A549 (cell line): ENCODE results near the gene DNAJC2.

Source experiments
- CBX2 ChIP-seq: fragments of 200-600 bp; sonication (generic); IDR thresholded peaks from 2 replicates; pipeline ENCODE4 v1.6.1; 2016; ENCODE audit warnings: low read depth, mild to moderate bottlenecking, borderline replicate concordance
- CEBPB ChIP-seq, 2 experiments: fragments of >200 bp in 1 of 2; sonication (Bioruptor Twin) in 1 of 2; formaldehyde crosslinking in 1 of 2; IDR thresholded peaks; 2 replicates each; pipeline ENCODE4 v1.6.1; 2012 to 2016
- CTCF ChIP-seq: fragments of >200 bp; sonication (Bioruptor Twin); formaldehyde crosslinking; IDR thresholded peaks from 3 replicates; pipeline ENCODE4 v1.5.1; 2016
- ELK1 ChIP-seq: fragments of 150-350 bp; IDR thresholded peaks from 2 replicates; pipeline ENCODE4 v1.6.1; 2014; ENCODE audit warnings: low read depth, mild to moderate bottlenecking, low read length
- HMGXB4 ChIP-seq: fragments of 250-450 bp; sonication (Bioruptor Pico); IDR thresholded peaks from 2 replicates; pipeline ENCODE4 v1.5.0; 2021; ENCODE audit warnings: mild to moderate bottlenecking, moderate library complexity, borderline replicate concordance
- MAX ChIP-seq: IDR thresholded peaks from 2 replicates; pipeline ENCODE4 v1.6.1; 2012
- MYC ChIP-seq: IDR thresholded peaks from 2 replicates; pipeline ENCODE4 v1.6.1; 2012; ENCODE audit warnings: mild to moderate bottlenecking, inconsistent platforms, low read length, improper control_type of control experiment, borderline replicate concordance
- POLR2A ChIP-seq: IDR thresholded peaks from 2 replicates; pipeline ENCODE4 v1.6.1; 2012; ENCODE audit warnings: mild to moderate bottlenecking, low read length
- RNF2 ChIP-seq: fragments of 200-600 bp; sonication (generic); IDR thresholded peaks from 2 replicates; pipeline ENCODE4 v1.6.1; 2016; ENCODE audit warnings: low read depth, mild to moderate bottlenecking, antibody characterized with exemption, moderate library complexity, borderline replicate concordance

GRCh38 chr7:103346396-103346795, 1.8 kb upstream of the DNAJC2 start:
- TF ChIP-seq CTCF (no peak), RNF2 (no peak), HMGXB4 (no peak), ELK1 (no peak), POLR2A (no peak), CEBPB (IDR thresholded peaks at IDR 0.05) (no peak), MAX (no peak), CBX2 (no peak), MYC (no peak)
